Limb (tissue), 2 donors: ENCODE results near the gene FRK.
A peak's percentile ranks its signal among the peaks of the same experiment; 100 is the strongest.
"Not testable (repeated sequence)": the region's sequence is repeated elsewhere in the genome, so short reads cannot be mapped to it uniquely, and the experiment has no call there.

Experiments used
- DNase-seq, 2 donors: peaks; one replicate each; pipeline ENCODE4 v3.0.0-alpha.2; 2016; ENCODE audit errors: extremely low spot score in 2 of 2

Gene FRK

GRCh38 chr6:116074732-116075390 is 14.2 kb upstream of the FRK start:
- DNase-seq: no peak

DNA sequence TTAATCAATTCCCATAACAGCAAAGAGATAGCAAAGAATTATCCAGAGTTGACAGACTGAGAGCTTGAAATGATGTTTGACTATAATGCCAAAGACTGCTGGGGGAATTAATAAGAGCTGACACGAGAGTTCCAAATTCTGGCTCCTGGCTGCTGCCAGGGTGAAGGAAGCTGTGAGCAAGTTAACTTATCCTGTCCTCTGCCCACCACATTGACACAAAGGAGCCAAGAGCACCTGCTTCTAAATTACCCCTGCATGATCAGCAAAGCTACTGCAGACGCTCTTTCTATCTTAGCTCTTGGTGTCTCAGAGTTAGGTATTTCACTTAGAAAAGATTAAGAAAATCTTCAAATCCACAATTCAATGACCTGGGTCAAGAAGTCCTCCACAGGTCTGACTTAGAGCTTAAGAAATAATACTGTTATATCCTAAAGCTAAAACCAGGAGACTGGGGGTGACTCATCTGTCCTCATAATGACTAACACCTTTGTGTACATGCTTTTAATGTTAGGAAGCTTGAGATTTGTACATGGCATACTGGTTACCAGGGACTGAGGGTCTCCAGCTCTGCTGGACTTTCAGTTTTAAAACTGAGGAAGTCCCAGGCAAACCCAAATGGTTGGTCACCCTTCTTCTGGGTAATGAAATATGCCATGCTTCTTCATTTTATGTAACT is 13.2 kb upstream of the FRK start:
- no peak for DNase-seq

GRCh38 chr6:116072368-116072767 is 11.7 kb upstream of the FRK start:
- DNase-seq: no peak

DNA sequence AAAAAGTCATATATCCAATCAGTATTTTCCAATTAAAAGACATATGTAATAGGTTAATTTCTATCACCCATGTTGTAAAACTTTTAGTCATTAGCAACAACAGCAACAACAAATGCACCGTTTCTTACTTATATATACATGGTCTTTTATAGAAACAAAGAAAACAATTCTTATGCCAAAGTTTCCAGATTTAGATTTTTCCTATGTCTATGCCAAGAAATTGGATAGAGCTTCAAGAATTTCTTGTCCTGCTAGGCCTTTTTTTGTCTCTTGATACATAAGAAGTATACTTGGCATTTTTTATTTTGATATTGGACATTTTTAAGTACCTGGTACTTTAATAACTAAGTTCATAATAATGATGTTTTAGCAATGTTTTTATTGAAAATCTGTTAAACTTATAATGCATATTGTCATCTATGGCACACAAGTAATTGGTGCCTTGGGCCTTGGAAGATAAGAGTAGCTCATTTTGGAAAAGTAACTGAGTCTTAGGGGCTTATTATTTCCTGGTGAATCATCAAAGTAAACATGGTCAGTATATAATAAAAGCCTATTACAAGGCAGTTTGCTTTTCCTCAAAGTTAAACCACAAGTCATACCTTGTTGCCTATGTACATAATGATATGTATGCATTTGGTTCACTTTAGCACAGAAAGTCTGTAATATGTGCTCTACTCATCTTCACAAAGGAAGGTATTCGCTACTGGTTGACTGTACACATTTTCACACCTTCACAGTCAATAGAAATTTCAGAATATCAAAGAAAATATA is 10.1 kb upstream of the FRK start:
- peak in 1 of 2 donors; percentile 29 for DNase-seq

- no peak for DNase-seq
Measured at GRCh38 chr6:116070101-116070500, 9.4 kb upstream of the FRK start.

- no peak for DNase-seq
Measured at GRCh38 chr6:116066789-116067188, 6.1 kb upstream of the FRK start.

- DNase-seq: no peak
Measured at GRCh38 chr6:116064666-116065065, 4.0 kb upstream of the FRK start.

GRCh38 chr6:116062496-116062895 is 1.8 kb upstream of the FRK start:
- DNase-seq: no peak

GRCh38 chr6:116059713-116060571 is 749 bp downstream of the FRK start:
- DNase-seq: no peak

DNA sequence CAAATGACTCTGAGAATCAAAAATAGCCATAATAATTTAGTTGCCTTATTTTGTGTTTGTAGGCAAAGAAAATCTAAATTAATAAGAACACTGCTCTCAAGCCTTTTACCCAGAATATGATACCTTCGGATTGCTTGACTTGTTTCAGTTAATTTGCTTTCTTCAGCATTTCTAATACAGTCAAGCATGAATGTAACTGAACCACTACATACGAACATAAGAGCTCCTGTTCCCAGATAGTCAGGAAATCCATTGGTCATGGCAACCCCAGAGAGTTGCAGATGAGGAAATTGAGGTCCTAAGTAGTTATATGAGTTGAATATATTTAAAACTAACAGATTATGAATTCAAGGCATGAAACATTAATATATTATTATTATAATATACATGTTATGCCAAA is 2.9 kb downstream of the FRK start:
- no peak for DNase-seq

GRCh38 chr6:116055513-116055912 is 5.2 kb downstream of the FRK start:
- no peak for DNase-seq

GRCh38 chr6:116051244-116051643 is 9.4 kb downstream of the FRK start:
- no peak for DNase-seq

DNA sequence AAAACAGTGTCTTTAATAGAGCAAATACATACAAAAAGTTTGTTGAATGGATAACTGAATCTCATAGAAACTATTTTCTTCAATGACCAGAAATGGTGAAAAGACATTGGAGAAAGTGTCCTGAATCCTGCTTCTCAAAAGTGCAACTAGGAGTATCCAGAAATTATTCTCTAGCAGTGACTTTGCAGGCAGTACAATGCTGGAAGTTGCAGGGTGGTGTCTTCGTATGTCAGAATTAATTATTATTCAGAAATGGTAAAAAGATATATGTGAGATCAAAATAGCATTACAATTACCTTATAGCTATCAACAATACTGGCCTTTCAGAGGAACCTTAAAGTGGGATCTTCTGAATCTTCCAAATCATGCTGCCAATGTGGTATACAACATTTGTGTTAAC is 10.0 kb downstream of the FRK start:
- no peak for DNase-seq

GRCh38 chr6:116049321-116049720 is 11.4 kb downstream of the FRK start:
- no peak for DNase-seq

DNA sequence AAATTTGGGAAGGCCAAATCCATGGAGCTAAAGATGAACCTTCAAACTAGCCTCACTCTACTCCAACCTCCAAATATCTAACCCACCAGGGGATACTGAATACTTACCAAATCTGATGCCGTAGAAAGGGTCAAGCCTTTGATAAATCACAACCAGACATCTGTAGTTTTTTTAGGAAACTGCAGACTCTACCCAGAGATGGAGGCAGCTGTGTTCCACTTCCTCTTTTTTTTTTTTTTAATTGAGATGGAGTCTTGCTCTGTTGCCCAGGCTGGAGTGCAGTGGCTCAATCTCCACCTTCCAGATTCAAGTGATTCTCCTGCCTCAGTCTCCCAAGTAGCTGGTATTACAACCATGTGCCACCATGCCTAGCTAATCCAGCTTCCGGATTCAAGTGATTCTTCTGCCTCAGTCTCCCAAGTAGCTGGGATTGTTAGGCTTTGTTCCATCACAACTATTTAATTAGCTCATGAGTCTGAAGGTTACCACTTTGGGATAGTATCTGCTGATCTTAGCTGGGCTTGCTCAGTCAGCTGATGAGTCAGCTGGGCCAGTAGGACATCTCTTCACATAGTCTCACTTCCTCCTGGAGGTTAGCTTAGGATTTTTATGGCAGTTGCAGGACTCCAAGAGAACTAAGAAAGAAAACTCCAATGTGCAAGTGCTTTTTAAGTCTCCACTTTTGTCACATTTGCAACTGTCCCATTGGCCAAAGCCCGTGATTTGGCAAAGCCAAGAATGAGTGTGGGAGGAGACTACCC is 13.3 kb downstream of the FRK start:
- no peak for DNase-seq

DNA sequence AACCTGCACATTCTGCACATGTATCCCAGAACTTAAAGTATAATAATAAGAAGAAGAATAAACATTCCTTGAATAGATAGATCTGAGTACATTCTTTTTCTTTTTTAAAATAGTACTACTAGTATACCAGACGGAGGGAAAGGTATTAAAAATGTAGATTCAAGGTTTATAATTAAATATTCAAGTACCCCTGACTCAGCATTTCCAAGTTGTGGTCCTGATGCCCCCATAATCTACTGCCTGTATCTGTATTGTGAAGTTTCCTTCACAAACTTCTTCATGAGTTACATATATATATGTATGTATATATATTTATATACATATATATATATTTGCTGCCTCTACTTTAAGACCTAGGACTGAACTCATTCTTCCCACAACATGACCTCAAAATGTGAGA is 14.0 kb downstream of the FRK start:
- DNase-seq: no peak

GRCh38 chr6:116046272-116046671 is 14.4 kb downstream of the FRK start:
- DNase-seq: not testable (repeated sequence)

DNA sequence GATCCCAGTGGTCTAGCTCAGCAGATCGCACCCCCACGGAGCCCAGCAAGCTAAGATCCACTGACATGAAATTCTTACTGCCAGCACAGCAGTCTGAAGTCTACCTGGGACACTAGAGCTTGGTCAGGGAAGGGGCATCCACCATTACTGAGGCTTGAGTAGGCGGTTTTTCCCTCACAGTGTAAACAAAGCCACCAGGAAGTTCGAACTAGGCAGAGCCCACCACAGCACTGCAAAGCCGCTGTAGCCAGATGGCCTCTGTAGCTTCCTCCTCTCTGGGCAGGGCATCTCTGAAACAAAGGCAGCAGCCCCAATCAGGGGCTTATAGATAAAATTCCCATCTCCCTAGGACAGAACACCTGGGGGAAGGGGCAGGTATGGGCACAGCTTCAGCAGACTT is 18.8 kb downstream of the FRK start:
- DNase-seq: no peak

- DNase-seq: no peak
Measured at GRCh38 chr6:116040993-116041392, 19.7 kb downstream of the FRK start.

DNA sequence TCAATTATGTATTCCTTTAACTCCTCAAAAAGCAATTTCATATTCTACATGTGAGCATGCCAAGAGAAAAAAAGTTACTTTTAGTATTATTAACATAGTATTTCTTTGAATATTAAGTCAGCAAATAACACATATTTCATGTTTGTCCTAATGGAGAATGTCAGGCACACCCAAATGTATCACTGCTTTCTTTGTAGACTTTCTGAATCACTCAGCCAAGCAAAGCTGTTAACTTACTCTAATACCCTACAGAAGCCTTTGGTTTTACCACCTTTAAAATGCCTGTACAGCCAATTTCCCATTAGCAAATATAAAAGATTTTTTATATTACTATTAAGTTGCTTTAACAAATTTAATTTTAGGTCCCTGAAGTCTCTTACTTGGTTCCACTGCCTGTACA is 23.8 kb downstream of the FRK start:
- no peak for DNase-seq
